ENCODE data around the gene ZNRF2.
"Not testable (repeated sequence)": the region's sequence is repeated elsewhere in the genome, so short reads cannot be mapped to it uniquely, and the experiment has no call there.

- TF ChIP-seq CTCF (conservative IDR thresholded peaks at IDR 0.05; ENCODE audit: low read depth, low read length); RAD21 (IDR thresholded peaks at IDR 0.05; ENCODE audit: low read length); CHD1 (IDR thresholded peaks at IDR 0.05; ENCODE audit: low read depth, low read length): not testable (repeated sequence)
Measured at GRCh38 chr7:30265189-30265588, 19.2 kb upstream of the ZNRF2 start.

Measured in IMR-90 (cell line).